GM12873 (cell line): Measurements from ENCODE around the gene IGFBP6.

ENCODE experiments used
- TF ChIP-seq, protein P1 (sequence below): IDR thresholded peaks from 2 replicates; pipeline ENCODE4 v1.5.1; 2012; ENCODE audit warnings: low read depth, mild to moderate bottlenecking, moderate library complexity, low read length, control low read depth; ENCODE audit not compliant: insufficient read depth; ENCODE audit errors: missing control alignments

Gene IGFBP6

DNA sequence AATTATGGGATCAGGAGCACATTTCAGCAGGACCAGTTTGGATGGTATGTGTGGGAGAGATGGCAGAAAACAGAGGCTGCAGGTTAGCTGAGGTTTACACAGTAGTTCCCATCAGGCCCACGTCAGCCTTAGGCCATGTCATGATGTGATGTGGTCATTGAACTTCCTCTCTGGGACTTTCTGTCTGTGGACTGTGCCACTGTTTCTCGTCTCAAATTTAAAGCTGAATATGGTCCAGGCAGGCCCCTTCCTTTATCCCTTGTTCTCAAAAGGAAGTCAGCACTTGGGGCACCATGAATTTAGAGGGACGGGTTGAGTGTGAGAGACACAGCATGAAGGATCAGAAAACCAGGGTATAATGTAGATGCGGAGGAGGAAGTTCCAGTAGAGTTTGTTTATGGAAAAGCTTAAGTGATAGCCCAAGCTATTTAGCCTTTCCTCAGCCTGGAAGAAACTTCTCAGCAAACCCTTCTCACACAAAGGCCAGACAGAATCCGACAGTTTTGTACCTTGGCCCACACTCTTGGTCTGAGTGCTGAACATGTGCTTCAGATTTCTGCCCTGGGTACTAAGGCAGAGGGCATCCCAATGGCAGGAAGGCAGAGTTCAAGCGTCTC lies 3.6 kb upstream of the IGFBP6 start:
- TF ChIP-seq, protein P1, sequence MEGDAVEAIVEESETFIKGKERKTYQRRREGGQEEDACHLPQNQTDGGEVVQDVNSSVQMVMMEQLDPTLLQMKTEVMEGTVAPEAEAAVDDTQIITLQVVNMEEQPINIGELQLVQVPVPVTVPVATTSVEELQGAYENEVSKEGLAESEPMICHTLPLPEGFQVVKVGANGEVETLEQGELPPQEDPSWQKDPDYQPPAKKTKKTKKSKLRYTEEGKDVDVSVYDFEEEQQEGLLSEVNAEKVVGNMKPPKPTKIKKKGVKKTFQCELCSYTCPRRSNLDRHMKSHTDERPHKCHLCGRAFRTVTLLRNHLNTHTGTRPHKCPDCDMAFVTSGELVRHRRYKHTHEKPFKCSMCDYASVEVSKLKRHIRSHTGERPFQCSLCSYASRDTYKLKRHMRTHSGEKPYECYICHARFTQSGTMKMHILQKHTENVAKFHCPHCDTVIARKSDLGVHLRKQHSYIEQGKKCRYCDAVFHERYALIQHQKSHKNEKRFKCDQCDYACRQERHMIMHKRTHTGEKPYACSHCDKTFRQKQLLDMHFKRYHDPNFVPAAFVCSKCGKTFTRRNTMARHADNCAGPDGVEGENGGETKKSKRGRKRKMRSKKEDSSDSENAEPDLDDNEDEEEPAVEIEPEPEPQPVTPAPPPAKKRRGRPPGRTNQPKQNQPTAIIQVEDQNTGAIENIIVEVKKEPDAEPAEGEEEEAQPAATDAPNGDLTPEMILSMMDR: no peak

DNA sequence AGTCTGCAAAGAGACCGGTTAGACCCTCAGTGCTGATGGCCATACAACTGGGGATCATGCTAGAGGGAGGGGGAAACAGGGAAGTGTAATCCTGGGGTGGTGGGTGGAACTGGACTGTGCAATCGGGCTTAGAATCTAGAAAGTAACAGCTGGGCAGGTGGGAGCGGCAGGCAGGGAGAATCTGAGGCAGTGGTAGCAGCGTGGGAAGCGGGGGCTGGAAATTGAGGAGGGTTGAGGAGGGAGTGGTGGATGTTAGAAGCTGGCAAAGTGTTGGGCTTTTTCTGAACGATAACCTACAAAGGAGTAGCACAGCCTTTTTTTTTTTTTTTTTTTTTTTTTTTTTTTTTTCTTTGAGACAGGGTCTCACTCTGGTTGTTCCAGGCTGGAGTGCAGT lies 3.1 kb upstream of the IGFBP6 start:
- TF ChIP-seq, protein P1: no peak

DNA sequence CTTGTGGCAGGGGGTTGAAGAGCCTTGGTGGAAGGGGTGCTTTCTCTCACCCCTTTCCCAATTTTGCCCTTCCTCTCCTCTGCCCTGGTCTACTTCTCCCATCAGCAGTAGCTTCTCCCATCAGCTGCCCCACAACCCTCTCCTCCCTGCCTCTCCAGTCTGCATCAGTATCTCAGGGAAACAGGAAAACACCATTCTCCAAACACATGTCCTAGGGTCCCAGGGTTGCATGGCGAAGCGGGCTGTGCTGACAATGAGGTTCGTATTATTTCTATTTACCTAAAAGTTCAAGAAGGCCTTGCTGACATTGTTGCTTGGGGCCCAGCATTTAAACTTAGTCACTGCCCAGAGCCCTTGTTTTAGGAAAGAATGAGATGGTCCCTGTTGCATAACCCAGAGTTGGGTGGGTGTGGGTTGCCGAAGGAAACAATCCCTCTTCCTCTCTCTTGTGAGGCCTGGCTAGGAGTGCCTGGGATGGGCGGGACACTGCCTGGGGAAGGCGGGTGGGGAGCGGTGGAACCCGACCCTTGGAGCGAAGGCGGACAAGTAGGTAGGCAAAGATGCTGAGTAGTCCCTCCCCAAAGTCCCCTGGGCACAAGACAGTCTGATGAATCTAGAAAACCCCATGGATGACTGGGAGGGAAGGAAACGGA lies 1.3 kb upstream of the IGFBP6 start:
- TF ChIP-seq, protein P1: no peak

GRCh38 chr12:53096759-53097158 lies 708 bp upstream of the IGFBP6 start:
- TF ChIP-seq, protein P1: no peak

DNA sequence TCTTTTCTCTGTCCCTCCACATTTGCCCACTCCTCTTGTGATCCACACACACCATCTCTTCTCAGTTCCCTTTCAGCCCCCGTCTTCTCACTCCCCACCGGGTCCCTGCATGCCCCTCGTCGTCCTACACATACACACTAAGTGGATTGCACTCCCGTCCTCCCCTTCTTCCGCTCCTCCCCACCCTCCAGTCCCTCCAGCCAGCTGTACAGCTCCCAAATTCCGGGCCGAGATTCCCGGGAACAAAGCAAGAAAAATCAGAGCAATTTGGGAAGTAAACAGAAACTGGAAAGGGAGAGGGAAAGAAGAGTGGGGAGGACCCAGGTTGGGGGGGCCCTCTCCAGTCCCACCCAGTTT lies 282 bp upstream of the IGFBP6 start:
- TF ChIP-seq, protein P1: no peak

- TF ChIP-seq, protein P1: no peak
These were observed 1.0 kb downstream of the IGFBP6 start for GRCh38 chr12:53098354-53098981.

DNA sequence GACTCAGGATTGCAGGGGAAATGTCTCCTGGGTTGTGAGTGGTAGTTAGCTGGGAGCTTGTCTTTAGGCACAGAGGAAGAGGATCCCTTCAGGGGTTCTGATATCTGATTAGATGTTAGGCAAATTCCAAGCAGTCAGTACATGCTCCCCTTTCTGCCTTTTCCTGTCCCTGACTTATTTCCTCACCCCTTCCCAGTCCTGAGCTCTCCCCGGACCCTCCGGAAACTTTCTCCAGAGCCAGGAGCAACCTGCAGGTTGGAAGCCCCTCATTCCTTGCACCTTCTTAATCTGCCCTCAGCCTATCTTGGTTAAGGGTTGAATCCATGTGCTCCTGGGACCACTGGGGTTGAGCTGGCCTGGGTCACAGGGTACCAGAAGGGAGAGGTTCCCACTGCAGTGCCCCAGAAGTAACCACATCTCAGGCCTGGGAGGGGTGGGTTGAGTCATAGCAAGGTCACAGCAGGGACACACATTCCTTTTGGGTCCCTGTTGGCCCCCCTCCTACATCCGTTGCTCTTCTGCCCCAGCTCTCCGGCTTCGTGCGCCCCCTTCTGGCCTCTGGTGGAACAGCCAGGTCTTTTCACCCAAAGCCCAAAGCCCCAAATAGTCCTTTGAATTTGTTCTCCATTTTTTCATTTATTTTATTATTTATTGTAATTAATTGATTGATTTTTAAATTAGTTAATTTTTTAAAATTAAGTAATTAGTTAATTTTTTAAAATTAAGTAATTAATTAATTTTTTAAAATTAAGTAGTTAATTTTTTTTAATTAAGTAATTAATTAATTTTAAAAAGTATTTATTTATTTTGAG lies 1.8 kb downstream of the IGFBP6 start:
- TF ChIP-seq, protein P1: peak; percentile 84
